Esophagus (tissue), 2 donors: Measurements from ENCODE around the gene TUBA1B. TPM values are rescaled to one million over a fixed set of nuclear protein-coding genes. Genes with fewer than 3 reads are reported as not detected.

Source experiments
- H3K27ac ChIP-seq, 2 donors: one replicate each; pipeline ENCODE4 v1.5.1; 2013; ENCODE audit warnings: low read depth in 2 of 2, mild to moderate bottlenecking in 2 of 2, inconsistent platforms in 1 of 2, low read length in 1 of 2, moderate library complexity in 1 of 2
- H3K27me3 ChIP-seq, 2 donors: one replicate each; pipeline ENCODE4 v1.6.1; 2013; ENCODE audit warnings: low read length in 2 of 2, control low read depth in 1 of 2, mild to moderate bottlenecking in 1 of 2; ENCODE audit not compliant: insufficient read depth in 2 of 2, control insufficient read depth in 1 of 2
- H3K36me3 ChIP-seq, 2 donors: one replicate each; pipeline ENCODE4 v1.6.1; 2013; ENCODE audit warnings: low read length in 1 of 2; ENCODE audit not compliant: control insufficient read depth in 2 of 2, insufficient read depth in 2 of 2
- H3K4me1 ChIP-seq, 2 donors: one replicate each; pipeline ENCODE4 v1.6.1; 2013; ENCODE audit warnings: low read length in 1 of 2; ENCODE audit not compliant: control insufficient read depth in 2 of 2, insufficient read depth in 2 of 2
- H3K4me3 ChIP-seq, 2 donors: one replicate each; pipeline ENCODE4 v1.5.1; 2013; ENCODE audit warnings: low read length in 2 of 2, mild to moderate bottlenecking in 2 of 2, low read depth in 1 of 2, moderate library complexity in 1 of 2
- H3K9me3 ChIP-seq, 2 donors: one replicate each; pipeline ENCODE4 v1.6.1; 2013; ENCODE audit warnings: mild to moderate bottlenecking in 2 of 2, low read depth in 1 of 2, low read length in 1 of 2, moderate library complexity in 1 of 2; ENCODE audit not compliant: control insufficient read depth in 2 of 2, insufficient read depth in 1 of 2
- WGBS, 2 donors: extraction: QIAGEN DNeasy Blood & Tissue Kit; methylation state at CpG; one replicate each; pipeline ENCODE4 v1.1.7; 2013; 5-methylcytosine and 5-hydroxymethylcytosine counted together
- polyA plus RNA-seq, 2 donors: library from polyadenylated mRNA; stranded (reverse); fragments of 200-250 nt; gene quantifications; one replicate each; pipeline ENCODE4 v1.2.3, GENCODE V29; 2013
- donor health status: healthy with polysubstance abuse.
- donor health status: Bipolar disorder and iron deficiency.

Gene TUBA1B
- polyA plus RNA-seq, 2 donors, result 255 to 693 TPM

GRCh38 chr12:49093792-49094159 is 37.4 kb downstream of the TUBA1B start:
- H3K27ac ChIP-seq, result no peak overlapping the region
- peaks cover 12 to 23% of the 10 kb centered on the region in 2 donors for H3K27me3 ChIP-seq
- peaks cover 18 to 22% of the 10 kb centered on the region in 2 donors for H3K4me1 ChIP-seq
- H3K4me3 ChIP-seq, result no peak overlapping the region
- peaks cover 7 to 8% of the 10 kb centered on the region in 2 donors for H3K36me3 ChIP-seq
- WGBS, 2 donors, result 3 to 4% methylated on average over 9 of the region's 9 CpGs
- no peaks in the 10 kb centered on the region for H3K9me3 ChIP-seq

DNA sequence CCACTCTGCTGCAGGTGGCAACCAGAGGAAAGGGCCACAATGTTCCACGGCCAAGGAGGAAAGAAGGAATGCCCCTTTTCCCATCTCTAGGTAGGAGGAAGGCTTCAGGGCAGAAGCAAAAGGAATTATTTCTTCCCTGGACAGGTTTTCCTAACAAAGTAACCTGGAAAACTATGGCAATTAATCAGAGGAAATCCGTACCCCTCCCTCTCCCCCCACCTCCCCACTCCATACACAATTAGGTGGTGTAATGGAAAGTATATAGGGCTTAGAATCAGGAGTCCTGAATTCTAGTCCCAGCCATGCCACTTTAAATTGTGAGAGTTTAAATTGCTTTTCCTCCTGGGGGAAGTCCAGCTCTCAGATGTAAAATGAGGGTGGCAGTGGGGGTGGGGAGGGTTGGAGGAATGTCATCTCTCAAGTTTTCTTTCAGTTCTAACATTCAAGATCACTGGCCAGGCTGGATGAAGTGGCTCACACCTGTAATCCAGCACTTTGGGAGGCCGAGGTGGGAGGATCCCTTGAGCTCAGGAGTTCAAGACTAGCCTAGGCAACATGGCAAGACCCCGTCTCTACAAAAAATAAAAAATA is 38.3 kb downstream of the TUBA1B start:
- Histone ChIP-seq H3K27ac (no peak overlapping the region), H3K9me3 (no peaks in the 10 kb centered on the region), H3K4me3 (no peak overlapping the region), H3K27me3 (peaks cover 12 to 23% of the 10 kb centered on the region in 2 donors), H3K4me1 (peaks cover 18 to 24% of the 10 kb centered on the region in 2 donors), H3K36me3 (peaks cover 7 to 8% of the 10 kb centered on the region in 2 donors)
- WGBS, 2 donors, result 53 to 54% methylated on average over 4 of the region's 4 CpGs

DNA sequence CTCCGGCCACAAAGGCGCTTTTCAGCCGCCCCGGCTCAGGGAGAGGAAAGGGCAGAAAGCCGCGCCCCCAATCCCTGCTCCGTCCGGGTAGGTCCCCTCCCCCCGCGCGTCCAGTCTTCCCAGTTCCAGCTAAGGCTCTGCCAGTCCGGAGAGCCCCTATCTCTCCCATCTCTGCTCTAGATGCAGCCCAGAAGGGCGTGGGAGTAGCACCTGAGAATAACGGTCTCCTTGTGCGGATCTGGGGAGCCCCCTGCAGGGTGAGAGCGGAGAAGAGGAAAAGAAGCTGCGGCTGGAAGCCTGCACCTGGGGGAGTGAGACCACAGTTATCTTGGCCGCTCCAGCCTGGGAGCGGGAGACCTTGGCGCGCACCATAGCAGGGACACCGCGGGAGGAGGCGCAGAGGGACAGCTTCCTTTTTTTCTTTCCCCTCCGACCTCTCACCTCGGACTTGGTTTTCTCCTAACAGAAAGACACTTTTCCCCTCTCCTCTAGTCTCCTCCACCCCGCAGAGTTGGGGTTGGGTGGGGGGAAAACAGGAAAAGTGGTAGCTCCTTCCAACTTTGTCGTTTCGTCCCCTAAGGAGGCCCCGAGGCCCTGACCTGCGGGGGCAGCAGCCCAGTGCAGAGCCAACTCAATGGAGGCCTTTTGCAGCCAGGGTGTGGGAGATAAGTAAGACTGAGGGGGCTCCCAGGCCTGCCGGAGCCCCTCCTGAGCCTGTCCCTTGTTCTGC is 38.9 kb downstream of the TUBA1B start:
- peaks cover 12 to 23% of the 10 kb centered on the region in 2 donors for H3K27me3 ChIP-seq
- WGBS, 2 donors, result 5 to 7% methylated on average over 29 to 32 of the region's 32 CpGs
- no peaks in the 10 kb centered on the region for H3K9me3 ChIP-seq
- no peak overlapping the region for H3K4me3 ChIP-seq
- peaks cover 18 to 24% of the 10 kb centered on the region in 2 donors for H3K4me1 ChIP-seq
- H3K27ac ChIP-seq, result no peak overlapping the region
- peaks cover 2 to 4% of the 10 kb centered on the region in 2 donors for H3K36me3 ChIP-seq

DNA sequence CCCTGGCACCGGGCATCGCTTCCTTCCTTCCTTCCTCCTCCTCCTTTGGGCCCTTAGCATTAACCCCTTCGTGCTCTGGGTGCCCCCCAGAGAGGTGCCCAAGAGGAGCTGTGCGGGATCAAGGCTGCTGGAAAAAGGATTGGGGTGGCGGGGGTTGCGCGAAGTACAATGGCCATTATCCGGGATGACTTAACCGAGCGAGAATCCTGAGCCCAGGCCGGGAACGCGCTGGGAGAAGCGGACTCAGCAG is 39.4 kb downstream of the TUBA1B start:
- Histone ChIP-seq H3K9me3 (no peaks in the 10 kb centered on the region), H3K27me3 (peaks cover 12 to 23% of the 10 kb centered on the region in 2 donors), H3K4me1 (peaks cover 18 to 24% of the 10 kb centered on the region in 2 donors), H3K4me3 (no peak overlapping the region), H3K36me3 (no peaks in the 10 kb centered on the region), H3K27ac (no peak overlapping the region)
- WGBS, 2 donors, result 1 to 3% methylated on average over 14 of the region's 14 CpGs

GRCh38 chr12:49091056-49091835 is 39.9 kb downstream of the TUBA1B start:
- no peak overlapping the region for H3K4me3 ChIP-seq
- no peaks in the 10 kb centered on the region for H3K36me3 ChIP-seq
- peaks cover 12 to 23% of the 10 kb centered on the region in 2 donors for H3K27me3 ChIP-seq
- 27 to 31% methylated on average over 41 of the region's 41 CpGs for WGBS, 2 donors
- peaks cover 18 to 24% of the 10 kb centered on the region in 2 donors for H3K4me1 ChIP-seq
- H3K9me3 ChIP-seq, result no peaks in the 10 kb centered on the region
- H3K27ac ChIP-seq, result no peak overlapping the region

GRCh38 chr12:49089821-49090773 is 41.1 kb downstream of the TUBA1B start:
- H3K4me3 ChIP-seq, result peak overlapping the region; percentile 13 to 42
- H3K4me1 ChIP-seq, result peaks cover 18 to 24% of the 10 kb centered on the region in 2 donors

DNA sequence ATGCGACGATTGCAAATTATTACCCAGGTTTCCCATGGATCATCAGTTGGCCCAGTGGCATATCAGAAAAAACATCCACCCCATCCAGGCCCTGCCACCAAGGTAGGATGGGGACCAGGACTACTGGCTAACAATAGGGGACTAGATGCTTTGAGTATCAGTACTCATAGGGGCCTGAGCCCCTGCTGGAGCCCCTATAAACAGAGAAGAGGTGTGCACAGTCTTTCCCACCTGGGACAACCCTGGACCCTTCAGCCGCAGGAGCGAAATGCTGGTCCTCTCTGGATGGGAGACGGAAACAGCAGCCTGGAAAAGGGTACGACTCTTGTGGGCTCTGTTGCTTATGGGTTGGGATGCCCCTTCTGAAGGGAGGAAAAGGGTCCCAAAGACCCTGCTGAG is 42.3 kb downstream of the TUBA1B start:
- H3K9me3 ChIP-seq, result peaks cover 0 to 1% of the 10 kb centered on the region in 2 donors
- H3K36me3 ChIP-seq, result no peaks in the 10 kb centered on the region
- H3K27ac ChIP-seq, result no peak overlapping the region
- H3K4me1 ChIP-seq, result peaks cover 15 to 18% of the 10 kb centered on the region in 2 donors
- H3K4me3 ChIP-seq, result no peak overlapping the region
- 54 to 65% methylated on average over 6 of the region's 6 CpGs for WGBS, 2 donors
- peaks cover 12 to 13% of the 10 kb centered on the region in 2 donors for H3K27me3 ChIP-seq

More at GRCh38 chr12:49089821-49090773, 41.1 kb downstream of the TUBA1B start:
- Histone ChIP-seq H3K36me3 (no peaks in the 10 kb centered on the region), H3K27me3 (peaks cover 12 to 23% of the 10 kb centered on the region in 2 donors), H3K27ac (no peak overlapping the region), H3K9me3 (no peaks in the 10 kb centered on the region)
- 4% methylated on average over 80 to 88 of the region's 88 CpGs for WGBS, 2 donors

DNA sequence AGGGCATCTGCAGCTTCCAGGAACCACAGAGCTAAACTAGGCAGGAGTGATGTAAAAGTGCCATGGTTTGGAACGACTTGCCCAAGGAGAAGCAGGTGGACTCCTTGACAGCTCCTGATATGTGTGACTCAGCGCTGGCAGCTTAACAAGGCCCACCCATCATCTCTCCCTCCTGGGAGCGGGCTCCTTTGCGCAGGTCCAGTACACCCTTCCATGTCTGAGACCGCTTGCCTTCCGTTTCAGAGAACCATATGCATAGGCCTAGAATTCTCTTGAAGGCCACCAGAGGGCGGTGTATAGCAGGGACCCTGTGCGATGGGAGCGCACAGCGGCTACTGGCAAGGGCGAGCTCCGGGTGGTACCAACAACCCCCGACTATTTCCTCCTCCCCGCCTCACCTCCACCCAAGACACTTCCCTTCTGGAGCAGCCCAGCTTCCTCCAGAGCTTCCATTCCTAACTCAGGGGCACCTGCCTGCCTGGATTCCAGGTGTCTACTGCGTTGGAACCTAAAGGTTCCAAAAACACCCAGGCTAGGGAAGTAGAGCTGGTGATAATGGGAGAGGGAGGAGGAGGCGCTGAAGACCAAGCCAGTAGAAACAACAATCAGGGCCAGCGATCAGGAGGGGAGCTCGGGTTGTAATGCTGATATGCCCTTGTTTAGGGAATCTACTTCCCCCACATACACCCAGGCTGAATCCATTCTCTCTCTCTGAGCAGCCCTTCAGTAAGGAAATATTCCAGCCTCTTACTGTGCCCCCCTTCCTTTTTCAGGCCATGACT is 42.9 kb downstream of the TUBA1B start:
- Histone ChIP-seq H3K4me3 (no peak overlapping the region), H3K27me3 (peaks cover 12% of the 10 kb centered on the region in 2 donors), H3K27ac (no peak overlapping the region), H3K4me1 (peaks cover 15 to 18% of the 10 kb centered on the region in 2 donors), H3K9me3 (peaks cover 0 to 1% of the 10 kb centered on the region in 2 donors), H3K36me3 (no peaks in the 10 kb centered on the region)
- WGBS, 2 donors, result 3% methylated on average over 18 of the region's 18 CpGs
